Caco-2 (cell line): Measurements from ENCODE around the gene AGBL5. TPM values are rescaled to one million over a fixed set of nuclear protein-coding genes. Genes with fewer than 3 reads are reported as not detected.

ENCODE experiments used
- BruUV-seq: library from RNA; stranded (reverse); fragments of 400-500 nt; replicated peaks from 2 replicates; lab custom pipeline; 2021; lab: Mats Ljungman, UMichigan
- CTCF ChIA-PET: fragments of 300-600 bp; sonication (Branson Sonifier 250); formaldehyde crosslinking; loops from one replicate; lab custom pipeline; 2022; ENCODE audit warnings: antibody characterized with exemption; lab: Charles Lee
- POLR2A ChIA-PET: fragments of 300-600 bp; sonication (Branson Sonifier 250); formaldehyde crosslinking; loops from one replicate; lab custom pipeline; 2022; ENCODE audit warnings: antibody characterized with exemption; lab: Charles Lee
- DNase-seq, 2 experiments: peaks; one replicate each; pipeline versions ENCODE4 v3.0.0 to v3.0.0-alpha.2; 2020 to 2022
- H3K27me3 ChIP-seq: replicated peaks from 2 replicates; pipeline ENCODE4 v1.6.0; 2011; ENCODE audit warnings: low read length; ENCODE audit not compliant: control insufficient read depth, insufficient read depth
- H3K36me3 ChIP-seq: 2 replicates; pipeline ENCODE4 v1.5.1; 2011; ENCODE audit warnings: low read length; ENCODE audit not compliant: control insufficient read depth, insufficient read depth
- H3K4me1 ChIP-seq: fragments of 250-450 bp; sonication (Bioruptor Pico); 2 replicates; pipeline ENCODE4 v1.5.1; 2020; ENCODE audit warnings: mild to moderate bottlenecking
- H3K4me3 ChIP-seq: 2 replicates; pipeline ENCODE4 v1.5.1; 2011; ENCODE audit warnings: low read depth, mild to moderate bottlenecking, control low read depth, low read length
- H3K9me3 ChIP-seq: fragments of 250-450 bp; sonication (Bioruptor Pico); 2 replicates; pipeline ENCODE4 v1.5.1; 2020; ENCODE audit warnings: mild to moderate bottlenecking, moderate library complexity
- H3K27ac Mint-ChIP-seq: one replicate; pipeline ENCODE4 v1.8.0; 2022; ENCODE audit warnings: mixed read lengths; ENCODE audit not compliant: unreplicated experiment
- H3K27me3 Mint-ChIP-seq: one replicate; pipeline ENCODE4 v1.8.0; 2022; ENCODE audit warnings: mixed read lengths; ENCODE audit not compliant: insufficient read depth, unreplicated experiment
- H3K36me3 Mint-ChIP-seq: one replicate; pipeline ENCODE4 v1.8.0; 2022; ENCODE audit warnings: mild to moderate bottlenecking, mixed read lengths; ENCODE audit not compliant: insufficient read depth, unreplicated experiment
- H3K4me1 Mint-ChIP-seq: one replicate; pipeline ENCODE4 v1.8.0; 2022; ENCODE audit warnings: low read depth, mixed read lengths; ENCODE audit not compliant: unreplicated experiment
- H3K4me3 Mint-ChIP-seq: one replicate; pipeline ENCODE4 v1.8.0; 2022; ENCODE audit warnings: mild to moderate bottlenecking, moderate library complexity, mixed read lengths; ENCODE audit not compliant: unreplicated experiment
- H3K9me3 Mint-ChIP-seq: one replicate; pipeline ENCODE4 v1.8.0; 2022; ENCODE audit warnings: mixed read lengths; ENCODE audit not compliant: unreplicated experiment
- intact Hi-C: fragments of 100-400 bp; cut with micrococcal nuclease; formaldehyde crosslinking; loops from one replicate; pipeline ENCODE4 v1.10.0; 2022; ENCODE audit not compliant: unreplicated experiment
- total RNA-seq: library from RNA; stranded (reverse); gene quantifications from 2 replicates; pipeline ENCODE4 v1.2.3, GENCODE V29; 2022
- TF ChIP-seq, protein P1 (sequence below), 2 experiments: fragments of 200-600 bp in 1 of 2; IDR thresholded peaks; 1 replicate in 1 of 2; 2 replicates in 1 of 2; pipeline versions ENCODE4 v1.5.1 to v1.8.0; 2011 to 2022; ENCODE audit warnings: antibody characterized with exemption in 1 of 2, control low read depth in 1 of 2, inconsistent platforms in 1 of 2, low read depth in 1 of 2, low read length in 1 of 2, mild to moderate bottlenecking in 1 of 2, moderate library complexity in 1 of 2; ENCODE audit not compliant: insufficient read depth in 1 of 2, severe bottlenecking in 1 of 2, unreplicated experiment in 1 of 2

The AGBL5 gene
- total RNA-seq, 1 experiment from 2014 or later, result 34.1 TPM

DNA sequence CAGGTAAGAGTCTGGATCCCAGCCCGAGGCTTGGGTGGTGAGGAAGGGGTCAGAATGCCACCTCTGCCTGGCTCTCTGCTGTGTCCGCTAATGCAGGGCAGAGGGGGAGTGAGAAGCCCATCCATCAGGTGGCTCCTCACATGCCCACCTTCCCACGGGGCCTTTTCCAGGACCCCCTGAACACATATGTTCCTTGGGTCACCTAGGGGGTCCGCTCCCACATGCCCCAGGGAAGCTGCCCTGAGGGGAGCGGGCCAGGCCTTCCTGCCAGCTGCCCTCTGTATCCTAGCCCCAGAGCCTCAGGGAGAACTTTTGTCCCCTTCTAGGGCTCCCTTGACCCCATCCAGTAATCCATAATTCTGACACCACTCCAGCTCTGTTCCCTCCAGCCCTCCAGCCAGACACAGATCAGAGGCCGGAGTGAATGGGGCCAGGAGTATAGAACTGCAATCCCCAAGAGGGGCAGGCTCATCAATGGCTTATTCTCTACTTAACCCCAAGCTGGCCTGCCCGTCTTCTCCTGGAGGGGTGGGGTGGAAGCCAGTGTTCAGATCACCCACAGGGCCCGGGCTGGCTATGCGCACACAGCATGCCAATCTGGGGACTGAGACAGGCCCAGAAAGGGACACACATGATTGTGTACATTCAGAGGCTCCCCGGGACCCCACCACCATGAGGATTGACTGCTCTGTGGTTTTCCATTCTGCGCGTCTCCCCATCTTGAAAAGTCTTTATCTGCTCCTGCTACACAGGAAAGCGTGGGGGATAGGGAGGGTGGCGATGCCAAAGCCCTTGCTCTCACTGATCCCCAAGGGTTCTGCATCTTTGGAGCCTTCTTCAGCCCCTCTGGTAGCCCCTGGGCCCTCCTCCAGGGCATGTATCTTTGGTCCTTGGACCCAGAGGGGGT, 28.0 kb downstream of the AGBL5 start:
- CTCF ChIA-PET, result no interaction called here

DNA sequence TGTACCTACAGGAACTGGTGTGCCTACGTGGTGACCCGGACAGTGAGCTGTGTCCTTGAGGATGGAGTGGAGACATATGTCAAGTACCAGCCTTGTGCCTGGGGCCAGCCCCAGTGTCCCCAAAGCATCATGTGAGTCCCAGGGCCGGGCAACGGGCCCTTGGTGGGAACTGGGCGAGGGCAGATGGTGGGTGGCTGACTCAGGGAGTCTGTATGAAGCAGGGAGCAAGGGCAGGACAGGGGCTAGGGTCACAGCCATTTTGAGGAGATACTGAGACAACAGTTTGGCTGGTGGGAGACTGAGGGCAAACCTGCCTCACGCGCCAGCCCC, 28.6 kb downstream of the AGBL5 start:
- Mint-ChIP-seq H3K36me3 (peaks cover 6% of the 10 kb centered on the region), H3K4me3 (no peak overlapping the region)
- no TSS peak for BruUV-seq

More for the DNA sequence above, 28.0 kb downstream of the AGBL5 start:
- no peak overlapping the region for H3K4me3 ChIP-seq
- intact Hi-C loops, result loop anchor here (2.0 kb wide), 2 partner anchors 47 to 59 kb away; partner anchors contain the start of gene TMEM214
- POLR2A ChIA-PET, result interaction anchor here (0.5 kb wide), 3 partner anchors 15 to 296 kb away, joined by 3 to 6 read pairs (median 3); no protein-coding TSS in a partner anchor
- TF ChIP-seq, protein P1, sequence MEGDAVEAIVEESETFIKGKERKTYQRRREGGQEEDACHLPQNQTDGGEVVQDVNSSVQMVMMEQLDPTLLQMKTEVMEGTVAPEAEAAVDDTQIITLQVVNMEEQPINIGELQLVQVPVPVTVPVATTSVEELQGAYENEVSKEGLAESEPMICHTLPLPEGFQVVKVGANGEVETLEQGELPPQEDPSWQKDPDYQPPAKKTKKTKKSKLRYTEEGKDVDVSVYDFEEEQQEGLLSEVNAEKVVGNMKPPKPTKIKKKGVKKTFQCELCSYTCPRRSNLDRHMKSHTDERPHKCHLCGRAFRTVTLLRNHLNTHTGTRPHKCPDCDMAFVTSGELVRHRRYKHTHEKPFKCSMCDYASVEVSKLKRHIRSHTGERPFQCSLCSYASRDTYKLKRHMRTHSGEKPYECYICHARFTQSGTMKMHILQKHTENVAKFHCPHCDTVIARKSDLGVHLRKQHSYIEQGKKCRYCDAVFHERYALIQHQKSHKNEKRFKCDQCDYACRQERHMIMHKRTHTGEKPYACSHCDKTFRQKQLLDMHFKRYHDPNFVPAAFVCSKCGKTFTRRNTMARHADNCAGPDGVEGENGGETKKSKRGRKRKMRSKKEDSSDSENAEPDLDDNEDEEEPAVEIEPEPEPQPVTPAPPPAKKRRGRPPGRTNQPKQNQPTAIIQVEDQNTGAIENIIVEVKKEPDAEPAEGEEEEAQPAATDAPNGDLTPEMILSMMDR (IDR thresholded peaks at IDR 0.05; ENCODE audit: insufficient read depth in 1 of 2, low read depth in 1 of 2, low read length in 1 of 2, severe bottlenecking in 1 of 2, unreplicated experiment in 1 of 2), result no peak
- H3K9me3 ChIP-seq, result no peaks in the 10 kb centered on the region
- Mint-ChIP-seq H3K4me1 (peaks cover 10% of the 10 kb centered on the region), H3K4me3 (no peak overlapping the region), H3K9me3 (no peaks in the 10 kb centered on the region), H3K36me3 (peaks cover 6% of the 10 kb centered on the region), H3K27ac (no peak overlapping the region), H3K27me3 (peaks cover 15% of the 10 kb centered on the region)
- H3K36me3 ChIP-seq, result no peaks in the 10 kb centered on the region
- no TSS peak for BruUV-seq
- H3K27me3 ChIP-seq, result no peaks in the 10 kb centered on the region
- peaks cover 7% of the 10 kb centered on the region for H3K4me1 ChIP-seq
- no peak for DNase-seq

DNA sequence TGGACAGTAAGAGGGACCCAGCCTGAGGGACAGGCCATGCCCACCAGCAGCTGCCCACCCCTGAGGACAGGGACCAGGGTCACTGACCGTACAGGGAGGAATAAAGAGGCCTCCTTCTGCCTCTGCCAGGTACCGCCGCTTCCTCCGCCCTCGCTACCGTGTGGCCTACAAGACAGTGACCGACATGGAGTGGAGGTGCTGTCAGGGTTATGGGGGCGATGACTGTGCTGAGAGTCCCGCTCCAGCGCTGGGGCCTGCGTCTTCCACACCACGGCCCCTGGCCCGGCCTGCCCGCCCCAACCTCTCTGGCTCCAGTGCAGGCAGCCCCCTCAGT, 29.1 kb downstream of the AGBL5 start:
- no peaks in the 10 kb centered on the region for H3K27me3 ChIP-seq
- ChIA-PET POLR2A (interaction anchor here (0.5 to 1.0 kb wide), 2 partner anchors 9 to 265 kb away, joined by 3 to 7 read pairs; partner anchors contain the start of gene OST4), CTCF (interaction anchor here (0.6 to 2.1 kb wide), 11 partner anchors 9 to 130 kb away, joined by 3 to 19 read pairs (median 5); partner anchors contain the start of genes ABHD1, AGBL5 and OST4)
- no TSS peak for BruUV-seq
- Mint-ChIP-seq H3K36me3 (peaks cover 6% of the 10 kb centered on the region), H3K27ac (no peak overlapping the region), H3K27me3 (peaks cover 12% of the 10 kb centered on the region), H3K9me3 (no peaks in the 10 kb centered on the region), H3K4me3 (peak overlapping the region; percentile 70), H3K4me1 (peaks cover 15% of the 10 kb centered on the region)
- intact Hi-C loops, result loop anchor here (2.0 kb wide), 2 partner anchors 48 to 60 kb away; partner anchors contain the start of gene TMEM214
- peaks cover 7% of the 10 kb centered on the region for H3K4me1 ChIP-seq
- TF ChIP-seq, protein P1 (IDR thresholded peaks at IDR 0.05; ENCODE audit: insufficient read depth in 1 of 2, low read depth in 1 of 2, low read length in 1 of 2, severe bottlenecking in 1 of 2, unreplicated experiment in 1 of 2), result no peak
- no peak overlapping the region for H3K4me3 ChIP-seq
- no peaks in the 10 kb centered on the region for H3K36me3 ChIP-seq
- DNase-seq, result no peak
- no peaks in the 10 kb centered on the region for H3K9me3 ChIP-seq

More for the DNA sequence above, 28.6 kb downstream of the AGBL5 start:
- DNase-seq, result no peak
- H3K9me3 ChIP-seq, result no peaks in the 10 kb centered on the region
- H3K27me3 ChIP-seq, result no peaks in the 10 kb centered on the region
- no peaks in the 10 kb centered on the region for H3K36me3 ChIP-seq
- CTCF ChIA-PET, result no interaction called here
- intact Hi-C loops, result loop anchor here (2.0 kb wide), 2 partner anchors 47 to 59 kb away; partner anchors contain the start of gene TMEM214
- Mint-ChIP-seq H3K27me3 (peaks cover 13% of the 10 kb centered on the region), H3K27ac (no peak overlapping the region), H3K9me3 (no peaks in the 10 kb centered on the region), H3K4me1 (peaks cover 11% of the 10 kb centered on the region)
- POLR2A ChIA-PET, result interaction anchor here (0.5 kb wide), 1 partner anchor 16 kb away, joined by 6 read pairs; no protein-coding TSS in a partner anchor
- TF ChIP-seq, protein P1 (IDR thresholded peaks at IDR 0.05; ENCODE audit: insufficient read depth in 1 of 2, low read depth in 1 of 2, low read length in 1 of 2, severe bottlenecking in 1 of 2, unreplicated experiment in 1 of 2), result no peak
- H3K4me1 ChIP-seq, result peaks cover 7% of the 10 kb centered on the region
- H3K4me3 ChIP-seq, result no peak overlapping the region
